Brain microvascular endothelial cell (primary cell): ENCODE results near the gene RAB25.

ENCODE experiments used
- DNase-seq: peaks from one replicate; pipeline ENCODE4 v3.0.0-alpha.2; 2020
- H3K27ac ChIP-seq: fragments of 250-450 bp; sonication (Bioruptor Pico); 2 replicates; pipeline ENCODE4 v1.5.1; 2020; ENCODE audit warnings: mild to moderate bottlenecking, moderate library complexity
- H3K27me3 ChIP-seq: fragments of 250-450 bp; sonication (Bioruptor Pico); replicated peaks from 2 replicates; pipeline ENCODE4 v1.5.1; 2020; ENCODE audit warnings: mild to moderate bottlenecking
- H3K36me3 ChIP-seq: fragments of 250-450 bp; sonication (Bioruptor Pico); replicated peaks from 2 replicates; pipeline ENCODE4 v1.5.1; 2020; ENCODE audit warnings: mild to moderate bottlenecking
- H3K4me3 ChIP-seq: 2 replicates; pipeline ENCODE4 v1.5.1; 2011; ENCODE audit warnings: low read depth, mild to moderate bottlenecking, control low read depth, low read length, moderate library complexity
- CTCF ChIP-seq: IDR thresholded peaks from 2 replicates; pipeline ENCODE4 v1.5.1; 2011; ENCODE audit warnings: low read depth, mild to moderate bottlenecking, moderate library complexity, low read length, control low read depth, inconsistent platforms; ENCODE audit errors: missing control alignments
- in situ Hi-C: cut with HindIII; loops from 2 replicates; pipeline ENCODE4 v1.10.0; 2017; ENCODE audit warnings: low sequenced_read_pairs, low pct_ligation_motif_present

RAB25 gene

GRCh38 chr1:156079762-156080161 lies 18.8 kb downstream of the RAB25 start:
- no peak for TF ChIP-seq CTCF
- Histone ChIP-seq H3K36me3 (peaks cover 12% of the 10 kb centered on the region), H3K27ac (no peak overlapping the region), H3K4me3 (peak overlapping the region; percentile 80), H3K27me3 (no peaks in the 10 kb centered on the region)
- no peak for DNase-seq
- in situ Hi-C loops = no loop called here

GRCh38 chr1:156080241-156080862 lies 19.4 kb downstream of the RAB25 start:
- Histone ChIP-seq H3K27me3 (no peaks in the 10 kb centered on the region), H3K36me3 (peaks cover 12% of the 10 kb centered on the region), H3K4me3 (peak overlapping the region; percentile 80), H3K27ac (no peak overlapping the region)
- in situ Hi-C loops = no loop called here
- no peak for DNase-seq
- TF ChIP-seq CTCF = no peak

GRCh38 chr1:156080863-156081179 lies 19.9 kb downstream of the RAB25 start:
- no peak for TF ChIP-seq CTCF
- in situ Hi-C loops = no loop called here
- Histone ChIP-seq H3K27me3 (no peaks in the 10 kb centered on the region), H3K36me3 (peaks cover 12% of the 10 kb centered on the region), H3K4me3 (peak overlapping the region; percentile 80), H3K27ac (no peak overlapping the region)
- no peak for DNase-seq

GRCh38 chr1:156081180-156081916 lies 20.4 kb downstream of the RAB25 start:
- Histone ChIP-seq H3K27me3 (no peaks in the 10 kb centered on the region), H3K4me3 (peak overlapping the region; percentile 80), H3K27ac (no peak overlapping the region), H3K36me3 (peaks cover 11% of the 10 kb centered on the region)
- in situ Hi-C loops = no loop called here
- DNase-seq = no peak
- TF ChIP-seq CTCF = no peak

GRCh38 chr1:156081917-156082308 lies 21.0 kb downstream of the RAB25 start:
- DNase-seq = no peak
- in situ Hi-C loops = no loop called here
- H3K27ac ChIP-seq = no peak overlapping the region
- no peak for TF ChIP-seq CTCF
- no peaks in the 10 kb centered on the region for H3K27me3 ChIP-seq
- H3K36me3 ChIP-seq = peaks cover 5% of the 10 kb centered on the region
- peak overlapping the region; percentile 80 for H3K4me3 ChIP-seq
